OCI-LY7 (cell line): ENCODE data around the gene RAD9A. TPM values are rescaled to one million over a fixed set of nuclear protein-coding genes. Genes with fewer than 3 reads are reported as not detected.

Experiments used
- BruUV-seq: library from RNA; stranded (reverse); fragments of 400-500 nt; replicated peaks from 2 replicates; lab custom pipeline; 2021; lab: Mats Ljungman, UMichigan
- CTCF ChIA-PET: fragments of 300-600 bp; sonication (Branson Sonifier 250); formaldehyde crosslinking; loops from one replicate; lab custom pipeline; 2022; ENCODE audit warnings: antibody characterized with exemption; ENCODE audit not compliant: unreplicated experiment; lab: Charles Lee
- POLR2A ChIA-PET: fragments of 300-600 bp; sonication (Branson Sonifier 250); formaldehyde crosslinking; loops from one replicate; lab custom pipeline; 2022; ENCODE audit warnings: antibody characterized with exemption; lab: Charles Lee
- DNase-seq: peaks from one replicate; pipeline ENCODE4 v3.0.0-alpha.2; 2015; ENCODE audit warnings: low spot score
- H2AFZ ChIP-seq: fragments of 200-600 bp; sonication (generic), shearing (Covaris generic); 2 replicates; pipeline ENCODE4 v1.6.1; 2014; ENCODE audit warnings: mild to moderate bottlenecking, antibody characterized with exemption, low read length, moderate library complexity
- H3K27ac ChIP-seq: fragments of 200-600 bp; sonication (generic); 2 replicates; pipeline ENCODE4 v1.5.1; 2014; ENCODE audit warnings: mixed run types, low read depth, mild to moderate bottlenecking, moderate library complexity, low read length, inconsistent platforms; ENCODE audit not compliant: poor library complexity, severe bottlenecking
- H3K36me3 ChIP-seq: fragments of 200-600 bp; sonication (generic); 2 replicates; pipeline ENCODE4 v1.6.1; 2014; ENCODE audit warnings: mild to moderate bottlenecking, antibody characterized with exemption, low read length, moderate library complexity, mixed read lengths; ENCODE audit not compliant: insufficient read depth
- H3K4me1 ChIP-seq: fragments of 200-600 bp; sonication (generic); 2 replicates; pipeline ENCODE4 v1.5.1; 2014; ENCODE audit warnings: mild to moderate bottlenecking, low read length; ENCODE audit not compliant: insufficient read depth, poor library complexity, severe bottlenecking
- H3K4me2 ChIP-seq: fragments of 200-600 bp; sonication (generic); 2 replicates; pipeline ENCODE4 v1.6.1; 2014; ENCODE audit warnings: mild to moderate bottlenecking, low read length
- H3K4me3 ChIP-seq: fragments of 200-600 bp; sonication (generic); 2 replicates; pipeline ENCODE4 v1.5.1; 2014; ENCODE audit warnings: mild to moderate bottlenecking, low read depth, low read length; ENCODE audit not compliant: poor library complexity, severe bottlenecking
- H3K79me2 ChIP-seq: fragments of 200-600 bp; sonication (generic); 2 replicates; pipeline ENCODE4 v1.6.1; 2016; ENCODE audit warnings: low read depth, mild to moderate bottlenecking, low read length, moderate library complexity, mixed read lengths; ENCODE audit not compliant: insufficient read depth
- H3K9me2 ChIP-seq: fragments of 200-600 bp; sonication (generic); 2 replicates; pipeline ENCODE4 v1.6.1; 2016; ENCODE audit warnings: mild to moderate bottlenecking, low read length, mixed read lengths; ENCODE audit not compliant: insufficient read depth
- H3K9me3 ChIP-seq: fragments of 200-600 bp; sonication (generic); 2 replicates; pipeline ENCODE4 v1.6.1; 2014; ENCODE audit warnings: mild to moderate bottlenecking, mixed run types, low read length, mixed read lengths
- H4K20me1 ChIP-seq: fragments of 200-600 bp; sonication (generic); 2 replicates; pipeline ENCODE4 v1.6.1; 2014; ENCODE audit warnings: mild to moderate bottlenecking, antibody characterized with exemption, low read length, moderate library complexity, mixed read lengths; ENCODE audit not compliant: insufficient read depth
- CTCF ChIP-seq: fragments of 200-600 bp; sonication (generic); conservative IDR thresholded peaks from 2 replicates; pipeline ENCODE4 v1.5.1; 2014; ENCODE audit warnings: mild to moderate bottlenecking, antibody characterized with exemption, low read length, moderate library complexity, mixed read lengths
- EZH2phosphoT487 ChIP-seq: fragments of 200-600 bp; sonication (generic); IDR thresholded peaks from 2 replicates; pipeline ENCODE4 v1.6.1; 2018; ENCODE audit warnings: low read depth, borderline replicate concordance, mild to moderate bottlenecking, mixed run types, antibody characterized with exemption, low read length, moderate library complexity, mixed read lengths
- intact Hi-C: fragments of 100-400 bp; cut with micrococcal nuclease; formaldehyde crosslinking; loops from one replicate; pipeline ENCODE4 v1.10.0; 2022; ENCODE audit not compliant: unreplicated experiment
- total RNA-seq, 2 experiments: library from RNA; depleted of rRNA in 1 of 2; stranded (reverse); fragments of >200 nt in 1 of 2; shearing (Covaris generic) in 1 of 2; gene quantifications; 2 replicates each; pipeline ENCODE4 v1.2.3, GENCODE V29; 2014 to 2022

Gene RAD9A
- total RNA-seq, 2 experiments from 2014 or later: 51.0 to 62.2 TPM

DNA sequence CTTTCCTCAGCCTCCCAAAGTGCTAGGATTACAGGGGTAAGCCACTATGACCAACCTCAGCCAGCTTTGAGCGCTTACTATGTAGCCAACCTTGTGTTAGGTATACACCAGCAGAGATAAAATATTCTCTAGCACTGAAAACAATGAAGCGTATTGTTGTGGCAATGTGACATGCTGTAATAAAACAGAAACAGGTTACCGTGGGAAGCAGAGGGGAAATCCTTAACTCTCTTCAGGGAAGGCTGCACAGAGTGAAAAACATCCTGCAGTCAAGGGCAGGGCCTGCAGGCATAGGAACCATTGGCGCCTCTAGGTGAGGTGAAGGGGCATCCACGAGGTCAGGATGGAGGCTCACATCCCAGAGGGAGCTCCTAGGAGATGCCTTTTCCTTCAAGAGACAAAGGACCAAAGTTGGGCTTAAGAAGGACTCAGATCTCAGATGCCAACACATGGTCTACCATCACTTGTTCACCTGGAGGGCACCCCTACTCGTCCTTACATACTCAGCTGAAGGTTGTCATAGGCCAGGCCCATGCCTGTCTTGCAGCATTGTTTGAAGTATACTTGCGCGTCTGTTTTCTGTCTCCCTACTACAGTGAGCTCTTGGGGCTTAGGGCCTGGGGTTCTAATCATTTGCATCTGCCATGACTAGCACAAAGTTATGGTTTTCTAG lies 46.4 kb upstream of the RAD9A start:
- Histone ChIP-seq H3K9me2 (no peaks in the 10 kb centered on the region), H4K20me1 (no peaks in the 10 kb centered on the region), H3K36me3 (no peaks in the 10 kb centered on the region), H3K9me3 (no peaks in the 10 kb centered on the region), H3K27ac (no peak overlapping the region), H3K4me2 (no peak overlapping the region), H3K4me3 (no peak overlapping the region), H3K4me1 (peaks cover 47% of the 10 kb centered on the region), H2AFZ (peak overlapping the region; percentile 1; the same call in 1 of the 2 replicates), H3K79me2 (no peaks in the 10 kb centered on the region)
- CTCF ChIA-PET: interaction anchor here (1.1 to 2.0 kb wide), 7 partner anchors 9 to 36 kb away, joined by 3 to 11 read pairs (median 4); no protein-coding TSS in a partner anchor
- no TSS peak for BruUV-seq
- intact Hi-C loops: no loop called here
- DNase-seq: no peak
- no peak for TF ChIP-seq CTCF
- POLR2A ChIA-PET: interaction anchor here (0.5 to 3.0 kb wide), 4 partner anchors 12 to 329 kb away, joined by 3 to 21 read pairs (median 4); no protein-coding TSS in a partner anchor

DNA sequence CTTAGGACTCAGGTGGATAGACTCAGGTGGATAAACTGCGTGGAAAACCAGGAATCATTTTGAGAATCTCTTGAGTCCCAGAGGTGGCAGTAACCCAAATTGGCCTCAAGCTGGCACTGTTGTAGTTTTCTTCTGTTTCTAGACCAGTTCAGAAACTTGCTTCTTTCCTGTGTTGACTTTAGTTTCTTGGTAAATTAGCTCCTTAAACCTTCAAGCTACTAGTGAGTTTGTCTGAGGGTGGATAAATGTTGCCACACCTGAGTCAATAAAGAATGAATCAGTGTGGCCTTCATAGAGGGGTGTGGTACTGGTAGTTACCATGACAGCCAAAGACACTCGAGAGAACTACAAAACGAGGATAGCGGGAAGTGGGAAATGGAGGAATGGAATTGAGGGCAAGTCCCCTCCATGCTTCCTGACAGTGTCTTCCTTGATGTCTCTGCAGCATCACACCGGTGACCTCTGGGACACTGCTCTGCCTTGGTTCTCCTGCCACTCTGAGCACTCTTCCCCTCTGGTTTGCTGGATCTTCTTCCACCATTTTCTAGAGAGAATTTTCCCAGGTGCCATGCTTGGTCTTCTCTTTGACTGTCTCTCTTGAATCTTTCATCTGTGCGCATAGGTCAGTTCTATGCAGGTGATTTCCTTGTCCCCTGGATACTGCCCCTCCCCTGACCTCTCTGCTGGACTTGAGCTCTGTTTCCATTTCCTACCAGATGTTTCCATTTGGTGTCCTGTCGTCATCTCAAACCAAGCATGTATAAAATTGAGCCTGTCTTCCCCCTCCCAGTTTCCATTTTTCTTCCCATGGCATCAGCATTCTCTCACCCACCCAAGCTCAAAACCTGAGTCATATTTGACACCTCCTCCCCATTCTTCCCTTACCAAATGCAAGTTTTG lies 45.6 kb upstream of the RAD9A start:
- no TSS peak for BruUV-seq
- DNase-seq: peak; percentile 66
- H3K9me3 ChIP-seq: no peaks in the 10 kb centered on the region
- peak overlapping the region; percentile 1; the same call in 1 of the 2 replicates for H2AFZ ChIP-seq
- H3K36me3 ChIP-seq: peaks cover 4% of the 10 kb centered on the region; the same call in 1 of the 2 replicates
- intact Hi-C loops: no loop called here
- H3K4me3 ChIP-seq: no peak overlapping the region
- no peak overlapping the region for H3K27ac ChIP-seq
- no peaks in the 10 kb centered on the region for H4K20me1 ChIP-seq
- H3K4me1 ChIP-seq: peaks cover 55% of the 10 kb centered on the region
- POLR2A ChIA-PET: interaction anchor here (0.6 to 3.0 kb wide), 3 partner anchors 35 to 330 kb away, joined by 3 to 21 read pairs (median 4); no protein-coding TSS in a partner anchor
- peak; percentile 99 for TF ChIP-seq CTCF
- TF ChIP-seq EZH2phosphoT487: no peak
- no peaks in the 10 kb centered on the region for H3K9me2 ChIP-seq
- H3K79me2 ChIP-seq: no peaks in the 10 kb centered on the region
- no peak overlapping the region for H3K4me2 ChIP-seq
- CTCF ChIA-PET: interaction anchor here (0.5 to 2.0 kb wide), 7 partner anchors 9 to 76 kb away, joined by 3 to 11 read pairs (median 4); no protein-coding TSS in a partner anchor
